22Rv1 (cell line): ENCODE measurements around the gene EIPR1.

Experiments
- ZFX ChIP-seq: fragments of 450-650 bp; IDR thresholded peaks from 2 replicates; pipeline ENCODE4 v1.6.1; 2017; ENCODE audit warnings: antibody characterized with exemption, borderline replicate concordance
- TF ChIP-seq, protein P1 (sequence below): fragments of 450-650 bp; IDR thresholded peaks from 2 replicates; pipeline ENCODE4 v1.5.1; 2017; ENCODE audit warnings: mild to moderate bottlenecking

GRCh38 chr2:3293221-3293620 is 84.4 kb downstream of the EIPR1 start:
- TF ChIP-seq, protein P1, sequence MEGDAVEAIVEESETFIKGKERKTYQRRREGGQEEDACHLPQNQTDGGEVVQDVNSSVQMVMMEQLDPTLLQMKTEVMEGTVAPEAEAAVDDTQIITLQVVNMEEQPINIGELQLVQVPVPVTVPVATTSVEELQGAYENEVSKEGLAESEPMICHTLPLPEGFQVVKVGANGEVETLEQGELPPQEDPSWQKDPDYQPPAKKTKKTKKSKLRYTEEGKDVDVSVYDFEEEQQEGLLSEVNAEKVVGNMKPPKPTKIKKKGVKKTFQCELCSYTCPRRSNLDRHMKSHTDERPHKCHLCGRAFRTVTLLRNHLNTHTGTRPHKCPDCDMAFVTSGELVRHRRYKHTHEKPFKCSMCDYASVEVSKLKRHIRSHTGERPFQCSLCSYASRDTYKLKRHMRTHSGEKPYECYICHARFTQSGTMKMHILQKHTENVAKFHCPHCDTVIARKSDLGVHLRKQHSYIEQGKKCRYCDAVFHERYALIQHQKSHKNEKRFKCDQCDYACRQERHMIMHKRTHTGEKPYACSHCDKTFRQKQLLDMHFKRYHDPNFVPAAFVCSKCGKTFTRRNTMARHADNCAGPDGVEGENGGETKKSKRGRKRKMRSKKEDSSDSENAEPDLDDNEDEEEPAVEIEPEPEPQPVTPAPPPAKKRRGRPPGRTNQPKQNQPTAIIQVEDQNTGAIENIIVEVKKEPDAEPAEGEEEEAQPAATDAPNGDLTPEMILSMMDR: no peak
- no peak for TF ChIP-seq ZFX
